Measurements from ENCODE around the gene CFAP44.
"Not testable (repeated sequence)": the region's sequence is repeated elsewhere in the genome, so short reads cannot be mapped to it uniquely, and the experiment has no call there.

The CFAP44 gene

GRCh38 chr3:113441051-113441770 is at the start of gene CFAP44:
Gene CFAP44, minus strand, starts transcription at chr3:113441493. Its CDS starts 7,829 bp downstream, at chr3:113433664.
- in situ Hi-C loops (cut with HindIII; ENCODE audit: low sequenced_read_pairs): no loop called here

GRCh38 chr3:113485161-113485609 is 43.9 kb upstream of the CFAP44 start:
- in situ Hi-C loops (cut with HindIII; ENCODE audit: low sequenced_read_pairs): no loop called here

GRCh38 chr3:113468539-113468938 is 27.2 kb upstream of the CFAP44 start:
- in situ Hi-C loops (cut with HindIII; ENCODE audit: low sequenced_read_pairs): no loop called here

GRCh38 chr3:113461488-113461887 is 20.2 kb upstream of the CFAP44 start:
- in situ Hi-C loops (cut with HindIII; ENCODE audit: low sequenced_read_pairs): no loop called here

GRCh38 chr3:113458554-113458953 is 17.3 kb upstream of the CFAP44 start:
- in situ Hi-C loops (cut with HindIII; ENCODE audit: low sequenced_read_pairs): not testable (repeated sequence)

GRCh38 chr3:113455446-113455845 is 14.2 kb upstream of the CFAP44 start:
- in situ Hi-C loops (cut with HindIII; ENCODE audit: low sequenced_read_pairs): no loop called here

- in situ Hi-C loops (cut with HindIII; ENCODE audit: low sequenced_read_pairs): no loop called here
These were observed 13.3 kb upstream of the CFAP44 start for GRCh38 chr3:113454630-113455029.

GRCh38 chr3:113454057-113454456 is 12.8 kb upstream of the CFAP44 start:
- in situ Hi-C loops (cut with HindIII; ENCODE audit: low sequenced_read_pairs): no loop called here

- in situ Hi-C loops (cut with HindIII; ENCODE audit: low sequenced_read_pairs): no loop called here
These were observed 9.6 kb upstream of the CFAP44 start for GRCh38 chr3:113450911-113451310.

GRCh38 chr3:113439606-113440005 is 1.7 kb downstream of the CFAP44 start:
- in situ Hi-C loops (cut with HindIII; ENCODE audit: low sequenced_read_pairs): no loop called here

- in situ Hi-C loops (cut with HindIII; ENCODE audit: low sequenced_read_pairs): no loop called here
These were observed 3.1 kb downstream of the CFAP44 start for GRCh38 chr3:113438224-113438623.

GRCh38 chr3:113437411-113437810 is 3.9 kb downstream of the CFAP44 start:
- in situ Hi-C loops (cut with HindIII; ENCODE audit: low sequenced_read_pairs): no loop called here

- in situ Hi-C loops (cut with HindIII; ENCODE audit: low sequenced_read_pairs): no loop called here
These were observed 4.5 kb downstream of the CFAP44 start for GRCh38 chr3:113436809-113437208.

GRCh38 chr3:113431811-113432210 is 9.5 kb downstream of the CFAP44 start:
- in situ Hi-C loops (cut with HindIII; ENCODE audit: low sequenced_read_pairs): no loop called here

- in situ Hi-C loops (cut with HindIII; ENCODE audit: low sequenced_read_pairs): no loop called here
These were observed 12.7 kb downstream of the CFAP44 start for GRCh38 chr3:113428581-113428980.

GRCh38 chr3:113423699-113424098 is 17.6 kb downstream of the CFAP44 start:
- in situ Hi-C loops (cut with HindIII; ENCODE audit: low sequenced_read_pairs): no loop called here

GRCh38 chr3:113421082-113421481 is 20.2 kb downstream of the CFAP44 start:
- in situ Hi-C loops (cut with HindIII; ENCODE audit: low sequenced_read_pairs): no loop called here

GRCh38 chr3:113409676-113410075 is 31.6 kb downstream of the CFAP44 start:
- in situ Hi-C loops (cut with HindIII; ENCODE audit: low sequenced_read_pairs): no loop called here

GRCh38 chr3:113405180-113405579 is 36.1 kb downstream of the CFAP44 start:
- in situ Hi-C loops (cut with HindIII; ENCODE audit: low sequenced_read_pairs): no loop called here

- in situ Hi-C loops (cut with HindIII; ENCODE audit: low sequenced_read_pairs): no loop called here
These were observed 36.7 kb downstream of the CFAP44 start for GRCh38 chr3:113404637-113405036.

Measured in endothelial cell of hepatic sinusoid (primary cell).